Activated T-helper 1 cell treated with anti-CD3 and anti-CD28 coated beads, Interleukin-12 subunit alpha, Interleukin-12 subunit beta, Interleukin-2, Interleukin-4 antibody, amounts not matched to agents 30 ng/mL and 10 ng/mL and 1 ng/mL, durations not matched to agents 14 hours and 24 hours and 36 hours (primary cell): Measurements from ENCODE around the gene TEDDM1. TPM values are rescaled to one million over a fixed set of nuclear protein-coding genes. Genes with fewer than 3 reads are reported as not detected.

Source experiments
- DNase-seq: peaks from one replicate; pipeline ENCODE4 v3.0.0; 2021; ENCODE audit warnings: low spot score
- H3K27ac Mint-ChIP-seq: one replicate; pipeline ENCODE4 v1.8.0; 2021; ENCODE audit warnings: mild to moderate bottlenecking, mixed read lengths
- H3K27me3 Mint-ChIP-seq: one replicate; pipeline ENCODE4 v1.8.0; 2022; ENCODE audit warnings: mild to moderate bottlenecking, moderate library complexity, mixed read lengths; ENCODE audit not compliant: insufficient read depth
- H3K36me3 Mint-ChIP-seq: one replicate; pipeline ENCODE4 v1.8.0; 2021; ENCODE audit warnings: low read depth, mixed read lengths
- H3K4me1 Mint-ChIP-seq: one replicate; pipeline ENCODE4 v1.8.0; 2021; ENCODE audit warnings: low read depth, mixed read lengths
- H3K4me3 Mint-ChIP-seq: one replicate; pipeline ENCODE4 v1.8.0; 2021; ENCODE audit warnings: mild to moderate bottlenecking, moderate library complexity, mixed read lengths
- H3K9me3 Mint-ChIP-seq: one replicate; pipeline ENCODE4 v1.8.0; 2021; ENCODE audit warnings: mixed read lengths
- intact Hi-C: fragments of 100-400 bp; cut with micrococcal nuclease; formaldehyde crosslinking; loops from one replicate; pipeline ENCODE4 v1.15.1; 2024
- total RNA-seq: library from RNA; stranded (reverse); gene quantifications from 2 replicates; pipeline ENCODE4 v1.2.3, GENCODE V29; 2022

Gene TEDDM1
- total RNA-seq, 1 donor from 2014 or later, result not detected

DNA sequence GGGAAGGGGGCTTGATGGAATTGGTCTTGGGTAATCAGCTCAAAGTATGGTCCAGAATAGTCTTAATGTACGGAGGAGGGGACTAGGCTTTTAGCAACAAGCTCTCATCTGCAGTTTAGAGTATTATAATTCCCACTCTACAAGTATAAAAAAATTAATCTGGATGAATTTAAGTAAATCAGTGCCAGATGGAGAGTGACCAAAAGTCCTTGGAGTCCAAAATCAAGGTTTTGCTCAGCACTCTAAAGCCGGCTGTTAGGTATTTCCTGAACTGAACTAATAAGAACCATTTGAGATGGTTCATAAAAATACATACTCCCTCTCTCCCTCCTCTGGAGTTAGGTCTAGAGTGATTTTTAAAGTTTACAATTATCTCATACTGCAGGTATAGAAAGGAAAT lies 32.5 kb downstream of the TEDDM1 start:
- H3K9me3 Mint-ChIP-seq, result no peaks in the 10 kb centered on the region
- H3K4me1 Mint-ChIP-seq, result no peaks in the 10 kb centered on the region
- no peak overlapping the region for H3K4me3 Mint-ChIP-seq
- no peak overlapping the region for H3K27ac Mint-ChIP-seq
- H3K27me3 Mint-ChIP-seq, result peaks cover 11% of the 10 kb centered on the region
- no peak for DNase-seq
- no peaks in the 10 kb centered on the region for H3K36me3 Mint-ChIP-seq
- intact Hi-C loops, result no loop called here

DNA sequence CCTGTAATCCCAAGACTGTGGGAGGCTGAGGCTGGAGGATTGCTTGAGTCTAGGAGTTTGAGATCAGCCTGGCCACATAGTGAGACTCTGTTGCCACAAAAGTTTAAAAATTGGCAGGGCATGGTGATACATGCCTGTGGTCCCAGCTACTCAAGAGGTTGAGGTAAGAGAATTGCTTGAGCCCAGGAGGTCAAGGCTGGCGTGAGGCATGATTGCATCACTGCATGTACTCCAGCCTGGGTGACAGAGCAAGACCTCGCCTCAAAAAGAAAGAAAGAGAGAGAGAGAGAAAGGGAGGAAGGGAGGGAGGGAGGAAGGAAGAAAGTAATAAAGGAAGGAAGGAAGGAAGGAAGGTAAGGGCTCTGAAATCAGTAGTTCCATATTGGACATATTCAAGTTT lies 33.9 kb downstream of the TEDDM1 start:
- Mint-ChIP-seq H3K4me3 (no peak overlapping the region), H3K27me3 (peaks cover 6% of the 10 kb centered on the region), H3K4me1 (no peaks in the 10 kb centered on the region), H3K9me3 (no peaks in the 10 kb centered on the region), H3K36me3 (no peaks in the 10 kb centered on the region), H3K27ac (no peak overlapping the region)
- intact Hi-C loops, result no loop called here
- DNase-seq, result no peak

DNA sequence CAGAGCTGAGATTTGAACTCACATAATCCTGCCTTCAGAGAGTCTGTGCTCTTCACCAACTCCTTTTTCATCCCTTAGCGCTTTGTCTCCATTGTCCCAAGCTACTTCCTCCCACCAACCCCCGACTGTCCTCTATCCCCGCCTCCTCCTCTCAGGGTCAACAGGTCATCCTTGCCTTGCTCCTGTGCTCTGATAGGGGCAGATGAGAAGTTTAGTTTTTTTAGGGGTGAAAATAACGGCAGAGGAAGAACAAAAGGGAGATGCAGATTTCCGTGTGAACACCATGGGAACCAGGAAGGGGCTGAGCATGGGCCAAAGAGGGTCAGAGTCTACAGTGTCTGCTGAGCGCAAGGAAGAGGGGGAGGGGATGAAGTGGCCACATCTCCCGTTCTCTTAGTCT lies 40.8 kb downstream of the TEDDM1 start:
- no peak overlapping the region for H3K4me3 Mint-ChIP-seq
- H3K4me1 Mint-ChIP-seq, result no peaks in the 10 kb centered on the region
- no peaks in the 10 kb centered on the region for H3K9me3 Mint-ChIP-seq
- H3K27ac Mint-ChIP-seq, result no peak overlapping the region
- intact Hi-C loops, result no loop called here
- no peaks in the 10 kb centered on the region for H3K27me3 Mint-ChIP-seq
- no peak for DNase-seq
- no peaks in the 10 kb centered on the region for H3K36me3 Mint-ChIP-seq

DNA sequence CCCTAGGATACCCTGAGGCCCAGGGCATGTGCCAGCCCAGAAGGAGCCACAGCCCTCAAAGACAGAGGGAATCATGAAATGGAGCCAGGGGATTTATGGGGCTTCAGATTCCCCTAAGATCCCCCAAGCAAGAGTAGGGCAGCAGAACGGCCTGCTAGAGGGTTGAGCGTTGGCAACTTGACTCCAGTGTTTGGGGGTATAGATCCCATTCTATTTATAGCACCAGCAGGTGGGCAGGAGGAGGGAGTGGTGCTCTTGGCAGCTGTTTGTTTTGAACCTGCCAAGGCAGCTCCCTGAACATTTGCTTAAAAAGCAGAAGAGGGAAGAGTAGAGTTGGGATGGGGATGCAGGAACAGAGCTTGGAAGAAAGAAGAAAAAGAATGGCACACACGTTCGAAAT lies 42.6 kb downstream of the TEDDM1 start:
- no peak for DNase-seq
- no peak overlapping the region for H3K4me3 Mint-ChIP-seq
- intact Hi-C loops, result no loop called here
- H3K27ac Mint-ChIP-seq, result no peak overlapping the region
- no peaks in the 10 kb centered on the region for H3K36me3 Mint-ChIP-seq
- H3K9me3 Mint-ChIP-seq, result no peaks in the 10 kb centered on the region
- H3K4me1 Mint-ChIP-seq, result no peaks in the 10 kb centered on the region
- H3K27me3 Mint-ChIP-seq, result no peaks in the 10 kb centered on the region

GRCh38 chr1:182357171-182357570 lies 43.3 kb downstream of the TEDDM1 start:
- intact Hi-C loops, result no loop called here
- H3K27me3 Mint-ChIP-seq, result no peaks in the 10 kb centered on the region
- H3K4me1 Mint-ChIP-seq, result no peaks in the 10 kb centered on the region

GRCh38 chr1:182355723-182356098 lies 44.8 kb downstream of the TEDDM1 start:
- intact Hi-C loops, result no loop called here
- Mint-ChIP-seq H3K4me3 (no peak overlapping the region), H3K36me3 (no peaks in the 10 kb centered on the region), H3K9me3 (no peaks in the 10 kb centered on the region), H3K27me3 (no peaks in the 10 kb centered on the region), H3K4me1 (no peaks in the 10 kb centered on the region), H3K27ac (no peak overlapping the region)
- no peak for DNase-seq

More at GRCh38 chr1:182357171-182357570, 43.3 kb downstream of the TEDDM1 start:
- H3K27ac Mint-ChIP-seq, result no peak overlapping the region
- no peak for DNase-seq
- no peaks in the 10 kb centered on the region for H3K9me3 Mint-ChIP-seq
- no peak overlapping the region for H3K4me3 Mint-ChIP-seq
- H3K36me3 Mint-ChIP-seq, result no peaks in the 10 kb centered on the region

DNA sequence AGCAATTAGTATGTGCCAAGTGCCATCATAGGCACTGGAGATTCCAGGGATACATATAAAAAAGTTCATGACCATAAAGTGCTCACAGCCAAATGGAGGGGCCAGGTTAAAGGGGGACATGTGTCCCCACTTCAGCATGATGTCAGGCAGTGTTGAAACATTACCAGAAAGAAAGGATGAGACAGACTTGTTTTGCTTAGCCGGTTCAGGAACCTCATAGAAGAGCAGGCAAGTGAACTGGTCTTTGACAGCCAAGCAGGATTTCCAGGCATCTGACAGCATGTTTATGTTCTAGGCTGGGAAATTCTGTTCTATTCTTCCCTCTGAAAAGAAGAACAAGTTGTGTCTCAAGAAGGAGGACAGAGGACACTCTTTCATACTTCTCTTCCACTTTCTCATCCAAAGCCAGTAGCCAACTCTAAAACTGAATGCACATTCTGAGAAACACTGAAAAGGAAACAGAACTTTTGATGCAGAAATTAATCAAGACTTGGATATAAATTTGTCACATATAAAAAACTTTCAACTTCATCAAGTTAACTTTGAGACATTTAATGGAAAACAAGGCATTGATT lies 48.6 kb downstream of the TEDDM1 start:
- Mint-ChIP-seq H3K27ac (no peak overlapping the region), H3K36me3 (no peaks in the 10 kb centered on the region)

GRCh38 chr1:182350839-182351238 lies 49.6 kb downstream of the TEDDM1 start:
- H3K4me1 Mint-ChIP-seq, result no peaks in the 10 kb centered on the region
- no peak overlapping the region for H3K27ac Mint-ChIP-seq
- no peaks in the 10 kb centered on the region for H3K9me3 Mint-ChIP-seq
- DNase-seq, result no peak
- intact Hi-C loops, result no loop called here
- H3K27me3 Mint-ChIP-seq, result peaks cover 2% of the 10 kb centered on the region
- no peaks in the 10 kb centered on the region for H3K36me3 Mint-ChIP-seq
- no peak overlapping the region for H3K4me3 Mint-ChIP-seq

More for the DNA sequence above, 48.6 kb downstream of the TEDDM1 start:
- Mint-ChIP-seq H3K4me3 (no peak overlapping the region), H3K27me3 (no peaks in the 10 kb centered on the region), H3K4me1 (no peaks in the 10 kb centered on the region), H3K9me3 (no peaks in the 10 kb centered on the region)
- intact Hi-C loops, result no loop called here
- DNase-seq, result no peak

GRCh38 chr1:182348961-182349747 lies 51.3 kb downstream of the TEDDM1 start:
- Mint-ChIP-seq H3K27me3 (peaks cover 2% of the 10 kb centered on the region), H3K27ac (no peak overlapping the region), H3K4me1 (no peaks in the 10 kb centered on the region), H3K9me3 (no peaks in the 10 kb centered on the region), H3K4me3 (no peak overlapping the region), H3K36me3 (no peaks in the 10 kb centered on the region)
- DNase-seq, result no peak
- intact Hi-C loops, result no loop called here

Other genes starting within 250 kb of the TEDDM1 start
- gene GLUL, start 8.9 kb downstream of the TEDDM1 start, total RNA-seq, result 89.6 and 101 TPM in 2 replicates
- not detected in 2 replicates for gene RGSL1, start 49.5 kb upstream of the TEDDM1 start, total RNA-seq
- gene RNASEL, start 188.6 kb upstream of the TEDDM1 start, total RNA-seq, result 4.6 and 5.0 TPM in 2 replicates
- 138 and 143 TPM in 2 replicates for gene RGS16, start 203.7 kb upstream of the TEDDM1 start, total RNA-seq